Measurements from ENCODE around the gene DLX2.
A peak's percentile ranks its signal among the peaks of the same experiment; 100 is the strongest.
"Not testable (repeated sequence)": the region's sequence is repeated elsewhere in the genome, so short reads cannot be mapped to it uniquely, and the experiment has no call there.

The DLX2 gene

DNA sequence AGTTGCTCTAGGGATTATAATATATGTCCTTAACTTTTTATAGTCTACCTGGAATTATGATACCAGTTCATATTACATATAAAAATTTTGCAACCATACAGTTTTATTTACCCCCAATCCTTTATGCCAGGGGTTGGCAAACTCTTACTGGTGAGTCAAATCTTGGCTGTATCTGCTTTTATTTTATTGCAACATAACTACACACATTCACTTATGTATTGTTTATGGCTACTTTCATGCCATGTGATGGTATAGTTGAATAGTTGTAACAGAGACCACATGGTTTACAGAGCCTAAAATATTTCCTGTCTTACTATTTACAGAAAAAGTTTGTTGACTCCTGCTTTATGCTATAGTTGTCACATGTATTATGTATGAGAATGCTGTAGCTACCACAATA, 25.8 kb upstream of the DLX2 start:
- H3K4me1 ChIP-seq (ENCODE audit: insufficient read depth, poor library complexity, severe bottlenecking): no peaks in the 10 kb centered on the region
- no peak overlapping the region for H3K4me3 ChIP-seq (ENCODE audit: severe bottlenecking)
- H3K36me3 ChIP-seq (ENCODE audit: low read depth): no peaks in the 10 kb centered on the region
- no peak for DNase-seq (ENCODE audit: low spot score)
- TF ChIP-seq, protein P1, sequence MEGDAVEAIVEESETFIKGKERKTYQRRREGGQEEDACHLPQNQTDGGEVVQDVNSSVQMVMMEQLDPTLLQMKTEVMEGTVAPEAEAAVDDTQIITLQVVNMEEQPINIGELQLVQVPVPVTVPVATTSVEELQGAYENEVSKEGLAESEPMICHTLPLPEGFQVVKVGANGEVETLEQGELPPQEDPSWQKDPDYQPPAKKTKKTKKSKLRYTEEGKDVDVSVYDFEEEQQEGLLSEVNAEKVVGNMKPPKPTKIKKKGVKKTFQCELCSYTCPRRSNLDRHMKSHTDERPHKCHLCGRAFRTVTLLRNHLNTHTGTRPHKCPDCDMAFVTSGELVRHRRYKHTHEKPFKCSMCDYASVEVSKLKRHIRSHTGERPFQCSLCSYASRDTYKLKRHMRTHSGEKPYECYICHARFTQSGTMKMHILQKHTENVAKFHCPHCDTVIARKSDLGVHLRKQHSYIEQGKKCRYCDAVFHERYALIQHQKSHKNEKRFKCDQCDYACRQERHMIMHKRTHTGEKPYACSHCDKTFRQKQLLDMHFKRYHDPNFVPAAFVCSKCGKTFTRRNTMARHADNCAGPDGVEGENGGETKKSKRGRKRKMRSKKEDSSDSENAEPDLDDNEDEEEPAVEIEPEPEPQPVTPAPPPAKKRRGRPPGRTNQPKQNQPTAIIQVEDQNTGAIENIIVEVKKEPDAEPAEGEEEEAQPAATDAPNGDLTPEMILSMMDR (IDR thresholded peaks at IDR 0.05; ENCODE audit: poor library complexity, severe bottlenecking): no peak
- no peak overlapping the region for H3K27ac ChIP-seq (ENCODE audit: poor library complexity, severe bottlenecking)
- no peaks in the 10 kb centered on the region for H3K27me3 ChIP-seq (ENCODE audit: insufficient read depth, poor library complexity, severe bottlenecking)
- H3K9me3 ChIP-seq (ENCODE audit: severe bottlenecking): no peaks in the 10 kb centered on the region
- ATAC-seq (ENCODE audit: low read depth): peak; percentile 90

DNA sequence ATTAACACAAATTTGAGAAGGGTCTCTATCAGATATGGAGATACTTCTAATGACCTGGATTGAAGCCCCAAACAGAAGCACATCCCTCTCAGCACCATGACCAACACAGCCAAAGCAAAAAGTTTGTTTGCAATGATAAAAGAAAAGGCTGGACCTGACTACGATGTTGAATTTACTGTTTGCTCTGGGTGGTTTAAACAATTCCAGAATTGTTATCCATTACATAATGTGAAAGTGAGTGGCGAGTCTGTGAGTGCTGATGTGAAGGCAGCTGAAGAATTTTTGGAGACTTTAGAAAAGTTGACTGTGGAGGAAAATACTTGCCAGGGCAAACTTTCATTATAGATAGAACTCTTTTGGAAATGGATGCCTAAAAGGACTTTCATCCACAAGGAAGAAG, 17.4 kb upstream of the DLX2 start:
- Histone ChIP-seq H3K36me3 (ENCODE audit: low read depth) (no peaks in the 10 kb centered on the region), H3K27me3 (ENCODE audit: insufficient read depth, poor library complexity, severe bottlenecking) (no peaks in the 10 kb centered on the region), H3K27ac (ENCODE audit: poor library complexity, severe bottlenecking) (peak overlapping the region; percentile 92), H3K4me1 (ENCODE audit: insufficient read depth, poor library complexity, severe bottlenecking) (peaks cover 33% of the 10 kb centered on the region), H3K9me3 (ENCODE audit: severe bottlenecking) (no peaks in the 10 kb centered on the region), H3K4me3 (ENCODE audit: severe bottlenecking) (no peak overlapping the region)
- DNase-seq (ENCODE audit: low spot score): no peak
- TF ChIP-seq, protein P1 (IDR thresholded peaks at IDR 0.05; ENCODE audit: poor library complexity, severe bottlenecking): no peak
- no peak for ATAC-seq (ENCODE audit: low read depth)

DNA sequence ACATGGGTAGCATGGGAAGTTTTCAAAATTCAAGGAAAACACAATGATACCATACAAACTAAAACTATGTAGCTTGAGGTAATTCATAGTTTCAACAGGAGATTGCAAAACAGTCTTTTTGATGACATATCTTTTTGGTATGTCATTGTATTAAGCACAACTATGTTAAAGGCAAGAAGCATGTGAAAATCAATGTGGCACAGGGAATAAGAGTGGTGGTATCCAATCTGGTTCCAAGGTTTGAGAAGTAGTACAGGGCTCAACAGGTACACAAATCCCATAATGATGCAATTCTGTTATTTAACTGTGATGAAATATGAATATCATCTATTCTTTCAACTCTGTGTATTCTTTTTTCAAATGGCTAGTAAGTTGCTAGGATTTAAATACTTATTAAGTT, 16.4 kb upstream of the DLX2 start:
- H3K4me3 ChIP-seq (ENCODE audit: severe bottlenecking): no peak overlapping the region
- peaks cover 33% of the 10 kb centered on the region for H3K4me1 ChIP-seq (ENCODE audit: insufficient read depth, poor library complexity, severe bottlenecking)
- H3K27me3 ChIP-seq (ENCODE audit: insufficient read depth, poor library complexity, severe bottlenecking): no peaks in the 10 kb centered on the region
- H3K9me3 ChIP-seq (ENCODE audit: severe bottlenecking): no peaks in the 10 kb centered on the region
- H3K27ac ChIP-seq (ENCODE audit: poor library complexity, severe bottlenecking): peak overlapping the region; percentile 92
- no peak for DNase-seq (ENCODE audit: low spot score)
- TF ChIP-seq, protein P1 (IDR thresholded peaks at IDR 0.05; ENCODE audit: poor library complexity, severe bottlenecking): no peak
- peak; percentile 77 for ATAC-seq (ENCODE audit: low read depth)
- no peaks in the 10 kb centered on the region for H3K36me3 ChIP-seq (ENCODE audit: low read depth)

DNA sequence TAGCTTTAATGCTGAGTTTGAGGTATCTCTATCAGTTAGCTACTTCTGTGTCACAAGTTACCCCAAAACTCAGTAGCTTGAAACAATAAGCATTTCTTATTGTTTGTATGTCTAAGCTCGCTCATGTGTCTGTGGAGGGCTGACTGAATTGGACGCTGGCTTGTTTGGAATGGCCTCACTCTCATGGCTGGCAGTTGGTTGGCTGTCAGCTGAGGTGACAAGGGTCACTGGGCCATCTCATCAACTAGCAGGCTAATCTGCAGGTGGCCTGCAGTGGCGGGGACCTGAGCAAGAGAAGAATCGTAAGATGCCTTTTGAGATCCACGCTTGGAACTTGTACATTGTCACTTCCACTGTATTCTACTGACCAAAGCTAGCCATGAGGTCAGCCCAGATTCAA, 13.4 kb upstream of the DLX2 start:
- peaks cover 24% of the 10 kb centered on the region for H3K4me1 ChIP-seq (ENCODE audit: insufficient read depth, poor library complexity, severe bottlenecking)
- no peaks in the 10 kb centered on the region for H3K36me3 ChIP-seq (ENCODE audit: low read depth)
- no peaks in the 10 kb centered on the region for H3K27me3 ChIP-seq (ENCODE audit: insufficient read depth, poor library complexity, severe bottlenecking)
- H3K4me3 ChIP-seq (ENCODE audit: severe bottlenecking): no peak overlapping the region
- no peak overlapping the region for H3K27ac ChIP-seq (ENCODE audit: poor library complexity, severe bottlenecking)
- DNase-seq (ENCODE audit: low spot score) (no peak), ATAC-seq (ENCODE audit: low read depth) (no peak)
- H3K9me3 ChIP-seq (ENCODE audit: severe bottlenecking): no peaks in the 10 kb centered on the region
- TF ChIP-seq, protein P1 (IDR thresholded peaks at IDR 0.05; ENCODE audit: poor library complexity, severe bottlenecking): no peak

DNA sequence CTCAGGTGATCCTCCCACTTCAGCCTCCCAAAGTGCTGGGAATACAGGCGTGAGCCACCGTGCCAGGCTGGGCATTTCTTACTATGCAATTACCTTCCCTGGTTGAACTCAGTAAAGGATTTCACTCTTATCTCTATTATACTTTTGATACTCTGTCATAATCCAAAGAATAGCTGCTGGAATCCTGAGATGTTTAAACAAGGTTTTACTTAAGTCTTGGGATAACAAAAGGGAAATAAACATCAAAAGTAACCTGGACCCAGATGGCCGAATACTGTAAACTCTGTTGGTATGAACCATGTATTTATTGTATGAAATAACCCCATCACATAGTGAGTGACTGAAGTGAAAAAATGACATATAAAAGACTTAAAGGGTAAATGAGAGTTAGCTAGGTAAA, 11.9 kb upstream of the DLX2 start:
- no peaks in the 10 kb centered on the region for H3K27me3 ChIP-seq (ENCODE audit: insufficient read depth, poor library complexity, severe bottlenecking)
- TF ChIP-seq, protein P1 (IDR thresholded peaks at IDR 0.05; ENCODE audit: poor library complexity, severe bottlenecking): no peak
- H3K4me3 ChIP-seq (ENCODE audit: severe bottlenecking): no peak overlapping the region
- no peaks in the 10 kb centered on the region for H3K36me3 ChIP-seq (ENCODE audit: low read depth)
- no peaks in the 10 kb centered on the region for H3K9me3 ChIP-seq (ENCODE audit: severe bottlenecking)
- ATAC-seq (ENCODE audit: low read depth) (no peak), DNase-seq (ENCODE audit: low spot score) (no peak)
- peaks cover 13% of the 10 kb centered on the region for H3K4me1 ChIP-seq (ENCODE audit: insufficient read depth, poor library complexity, severe bottlenecking)
- H3K27ac ChIP-seq (ENCODE audit: poor library complexity, severe bottlenecking): no peak overlapping the region

DNA sequence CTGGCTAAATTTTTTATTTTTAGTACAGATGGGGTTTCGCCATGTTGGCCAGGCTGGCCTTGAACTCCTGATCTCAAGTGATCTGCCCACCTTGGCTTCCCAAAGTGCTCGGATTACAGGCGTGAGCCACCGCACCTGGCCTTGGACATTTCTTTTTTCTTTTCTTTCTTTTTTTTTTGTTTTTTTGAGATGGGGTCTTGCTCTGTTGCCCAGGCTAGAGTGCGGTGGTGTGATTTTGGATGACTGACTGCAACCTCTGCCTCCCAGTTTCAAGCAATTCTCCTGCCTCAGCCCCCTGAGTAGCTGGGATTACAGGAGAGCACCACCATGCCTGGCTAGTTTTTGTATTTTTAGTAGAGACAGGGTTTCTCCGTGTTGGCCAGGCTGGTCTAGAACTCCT, 11.5 kb upstream of the DLX2 start:
- H3K27ac ChIP-seq (ENCODE audit: poor library complexity, severe bottlenecking); H3K36me3 ChIP-seq (ENCODE audit: low read depth); H3K9me3 ChIP-seq (ENCODE audit: severe bottlenecking); H3K27me3 ChIP-seq (ENCODE audit: insufficient read depth, poor library complexity, severe bottlenecking); ATAC-seq (ENCODE audit: low read depth); H3K4me3 ChIP-seq (ENCODE audit: severe bottlenecking); DNase-seq (ENCODE audit: low spot score); H3K4me1 ChIP-seq (ENCODE audit: insufficient read depth, poor library complexity, severe bottlenecking): not testable (repeated sequence)
